A549 (cell line): ENCODE data around the gene TAAR5. TPM values are rescaled to one million over a fixed set of nuclear protein-coding genes. Genes with fewer than 3 reads are reported as not detected.

Experiments
- ATAC-seq, 2 experiments: fragments of 200-7000 bp in 1 of 2; fragments of >200 bp in 1 of 2; cut with Nextera tagmentation in 1 of 2; cut with Tn5 transposase in 1 of 2; 3 replicates each; pipeline versions ENCODE4 v1.8.0 to v1.9.1; 2018 to 2020; ENCODE audit warnings: mild to moderate bottlenecking in 1 of 2, moderate library complexity in 1 of 2
- CTCF ChIA-PET: fragments of 300-600 bp; sonication (Branson Sonifier 250); formaldehyde crosslinking; extraction: SDS; loops from one replicate; lab custom pipeline; 2021; ENCODE audit warnings: antibody characterized with exemption, inconsistent platforms; lab: Yijun Ruan, JAX
- POLR2A ChIA-PET: fragments of 350-600 bp; formaldehyde crosslinking; extraction: SDS; loops from one replicate; lab custom pipeline; 2021; ENCODE audit warnings: antibody characterized with exemption, inconsistent platforms; lab: Yijun Ruan, JAX
- DNase-seq, 2 experiments: peaks; one replicate each; pipeline versions ENCODE4 v3.0.0 to v3.0.0-alpha.2; 2011 to 2016; ENCODE audit warnings: low read depth in 1 of 2, low spot score in 1 of 2
- FAIRE-seq: peaks from 2 replicates; lab custom pipeline; 2011; peaks lifted over from hg19 to GRCh38; lab: Jason Lieb, UNC
- H3K27ac ChIP-seq, 2 experiments: fragments of >200 bp; sonication (Bioruptor Twin); formaldehyde crosslinking; 3 replicates each; pipeline ENCODE4 v1.5.1; 2016 to 2017
- H3K4me1 ChIP-seq: fragments of >200 bp; sonication (Bioruptor Twin); formaldehyde crosslinking; 3 replicates; pipeline ENCODE4 v1.6.1; 2016
- H3K4me2 ChIP-seq: fragments of >200 bp; sonication (Bioruptor Twin); formaldehyde crosslinking; 3 replicates; pipeline ENCODE4 v1.6.1; 2016
- H3K4me3 ChIP-seq: fragments of >200 bp; sonication (Bioruptor Twin); formaldehyde crosslinking; 3 replicates; pipeline ENCODE4 v1.5.1; 2016
- H3K9me3 ChIP-seq: fragments of >200 bp; sonication (Bioruptor Twin); formaldehyde crosslinking; 3 replicates; pipeline ENCODE4 v1.6.1; 2016
- CBX2 ChIP-seq: fragments of 200-600 bp; sonication (generic); IDR thresholded peaks from 2 replicates; pipeline ENCODE4 v1.6.1; 2016; ENCODE audit warnings: low read depth, mild to moderate bottlenecking, borderline replicate concordance
- CEBPB ChIP-seq, 2 experiments: fragments of >200 bp in 1 of 2; sonication (Bioruptor Twin) in 1 of 2; formaldehyde crosslinking in 1 of 2; IDR thresholded peaks; 2 replicates each; pipeline ENCODE4 v1.6.1; 2012 to 2016
- CHD2 ChIP-seq: fragments of 150-350 bp; IDR thresholded peaks from 2 replicates; pipeline ENCODE4 v1.6.1; 2014; ENCODE audit warnings: low read length; ENCODE audit not compliant: partially characterized antibody
- EHF ChIP-seq: fragments of 250-450 bp; sonication (Bioruptor Pico); IDR thresholded peaks from 2 replicates; pipeline ENCODE4 v1.5.0; 2020; ENCODE audit warnings: mild to moderate bottlenecking
- FOXS1 ChIP-seq: fragments of 250-450 bp; sonication (Bioruptor Pico); IDR thresholded peaks from 2 replicates; pipeline ENCODE4 v1.5.0; 2020; ENCODE audit warnings: mild to moderate bottlenecking, moderate library complexity
- HDAC2 ChIP-seq: fragments of 200-600 bp; sonication (generic); IDR thresholded peaks from 2 replicates; pipeline ENCODE4 v1.6.1; 2016
- HOXA7 ChIP-seq: fragments of 250-450 bp; sonication (Bioruptor Pico); IDR thresholded peaks from 2 replicates; pipeline ENCODE4 v1.5.0; 2020; ENCODE audit warnings: mild to moderate bottlenecking, moderate library complexity
- HOXB5 ChIP-seq: fragments of 250-450 bp; sonication (Bioruptor Pico); IDR thresholded peaks from 2 replicates; pipeline ENCODE4 v1.5.0; 2020; ENCODE audit warnings: mild to moderate bottlenecking, moderate library complexity
- KDM1A ChIP-seq: fragments of 200-600 bp; sonication (generic); IDR thresholded peaks from 2 replicates; pipeline ENCODE4 v1.6.1; 2016; ENCODE audit warnings: low read depth, mild to moderate bottlenecking
- MAFK ChIP-seq: fragments of 450-650 bp; IDR thresholded peaks from 2 replicates; pipeline ENCODE4 v1.6.1; 2014; ENCODE audit not compliant: partially characterized antibody
- MYC ChIP-seq: IDR thresholded peaks from 2 replicates; pipeline ENCODE4 v1.6.1; 2012; ENCODE audit warnings: mild to moderate bottlenecking, inconsistent platforms, low read length, improper control_type of control experiment, borderline replicate concordance
- NFE2L2 ChIP-seq: fragments of 150-350 bp; conservative IDR thresholded peaks from 2 replicates; pipeline ENCODE4 v1.6.1; 2014; ENCODE audit warnings: low read length
- NPAS2 ChIP-seq: fragments of 250-450 bp; sonication (Bioruptor Pico); IDR thresholded peaks from 2 replicates; pipeline ENCODE4 v1.8.0; 2022; ENCODE audit warnings: mild to moderate bottlenecking, moderate library complexity, borderline replicate concordance
- RARB ChIP-seq: fragments of 250-450 bp; sonication (Bioruptor Pico); IDR thresholded peaks from 2 replicates; pipeline ENCODE4 v1.8.0; 2021; ENCODE audit warnings: mild to moderate bottlenecking, moderate library complexity
- RCOR1 ChIP-seq: fragments of 150-350 bp; IDR thresholded peaks from 2 replicates; pipeline ENCODE4 v1.6.1; 2014; ENCODE audit warnings: antibody characterized with exemption, low read length, low read depth
- RNF2 ChIP-seq: fragments of 200-600 bp; sonication (generic); IDR thresholded peaks from 2 replicates; pipeline ENCODE4 v1.6.1; 2016; ENCODE audit warnings: low read depth, mild to moderate bottlenecking, antibody characterized with exemption, moderate library complexity, borderline replicate concordance
- SMC3 ChIP-seq: fragments of >200 bp; sonication (Bioruptor Twin); formaldehyde crosslinking; IDR thresholded peaks from 3 replicates; pipeline ENCODE4 v1.6.1; 2018; ENCODE audit warnings: inconsistent platforms
- SREBF2 ChIP-seq: fragments of 450-650 bp; IDR thresholded peaks from 2 replicates; pipeline ENCODE4 v1.6.1; 2014; ENCODE audit warnings: mild to moderate bottlenecking, moderate library complexity
- ZC3H11A ChIP-seq: fragments of 450-650 bp; IDR thresholded peaks from 2 replicates; pipeline ENCODE4 v1.6.1; 2014; ENCODE audit warnings: antibody characterized with exemption, mild to moderate bottlenecking
- ZNF302 ChIP-seq: fragments of 250-450 bp; sonication (Bioruptor Pico); IDR thresholded peaks from 2 replicates; pipeline ENCODE4 v1.9.0; 2021; ENCODE audit warnings: inconsistent platforms, mild to moderate bottlenecking, moderate library complexity
- ZSCAN20 ChIP-seq: fragments of 250-450 bp; sonication (Bioruptor Pico); IDR thresholded peaks from 2 replicates; pipeline ENCODE4 v1.8.0; 2022; ENCODE audit warnings: mild to moderate bottlenecking, moderate library complexity
- whole genome bisulfite sequencing: methylation state at CpG from one replicate; pipeline ENCODE4 v1.1.6; 2017; ENCODE audit errors: missing lambda C conversion rate; 5-methylcytosine and 5-hydroxymethylcytosine counted together
- polyA plus RNA-seq, 4 experiments: library from polyadenylated mRNA; depleted of rRNA in 3 of 4; stranded (reverse); fragments of >200 nt; fragmentation: RNase III in 1 of 4; extraction: RNeasy Plus Mini Kit Qiagen cat#74134 plus additional on column Dnase treatment in 1 of 4; gene quantifications; 2 replicates in 3 of 4; 3 replicates in 1 of 4; pipeline ENCODE4 v1.2.3, GENCODE V29; 2011 to 2017
- TF ChIP-seq, protein P1 (sequence below): fragments of 250-450 bp; sonication (Bioruptor Pico); IDR thresholded peaks from 2 replicates; pipeline ENCODE4 v1.5.0; 2020; ENCODE audit warnings: low read depth, mild to moderate bottlenecking, moderate library complexity
- TF ChIP-seq, protein P2 (sequence below): fragments of >200 bp; sonication (Bioruptor Twin); formaldehyde crosslinking; IDR thresholded peaks from 3 replicates; pipeline ENCODE4 v1.6.1; 2016
- TF ChIP-seq, protein P3 (sequence below): IDR thresholded peaks from 2 replicates; pipeline ENCODE4 v1.6.1; 2012
- TF ChIP-seq, protein P4 (sequence below): IDR thresholded peaks from 2 replicates; pipeline ENCODE4 v1.6.1; 2012
- TF ChIP-seq, protein P5 (sequence below): fragments of 200-600 bp; sonication (generic); IDR thresholded peaks from 2 replicates; pipeline ENCODE4 v1.6.1; 2016; ENCODE audit warnings: antibody characterized with exemption, mild to moderate bottlenecking, moderate library complexity
- TF ChIP-seq, protein P6 (sequence below): IDR thresholded peaks from 2 replicates; pipeline ENCODE4 v1.6.1; 2012; ENCODE audit warnings: low read depth, borderline replicate concordance

The TAAR5 gene
- polyA plus RNA-seq, 2 of the 4 experiments (the other 2 are of a cell fraction), result not detected

GRCh38 chr6:132570221-132570777 is 19.2 kb downstream of the TAAR5 start, which contains the start of gene TAAR6:
TSS of gene TAAR6 (plus strand) at chr6:132570322. CDS start at chr6:132570322, 0 bp downstream.
- DNase-seq, result no peak
- Histone ChIP-seq H3K4me2 (no peak within 1 kb of the TSS), H3K4me3 (no peak within 1 kb of the TSS), H3K4me1 (no peaks in the 10 kb centered on the region), H3K9me3 (no peaks in the 10 kb centered on the region), H3K27ac (no peak within 1 kb of the TSS)
- TF ChIP-seq ZNF302 (CRISPR knock-in tag) (no peak), NFE2L2 (no peak), CHD2 (no peak), MYC (no peak), FOXS1 (CRISPR knock-in tag) (no peak), CEBPB (IDR thresholded peaks at IDR 0.05) (no peak), KDM1A (no peak), CBX2 (no peak), RARB (CRISPR knock-in tag) (no peak), RCOR1 (no peak), HOXA7 (CRISPR knock-in tag) (no peak), NPAS2 (no peak), MAFK (no peak), SMC3 (no peak)
- TF ChIP-seq, protein P1, sequence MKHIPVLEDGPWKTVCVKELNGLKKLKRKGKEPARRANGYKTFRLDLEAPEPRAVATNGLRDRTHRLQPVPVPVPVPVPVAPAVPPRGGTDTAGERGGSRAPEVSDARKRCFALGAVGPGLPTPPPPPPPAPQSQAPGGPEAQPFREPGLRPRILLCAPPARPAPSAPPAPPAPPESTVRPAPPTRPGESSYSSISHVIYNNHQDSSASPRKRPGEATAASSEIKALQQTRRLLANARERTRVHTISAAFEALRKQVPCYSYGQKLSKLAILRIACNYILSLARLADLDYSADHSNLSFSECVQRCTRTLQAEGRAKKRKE (CRISPR knock-in tag), result no peak
- POLR2A ChIA-PET, result no interaction called here
- CTCF ChIA-PET, result no interaction called here
- no peak for FAIRE-seq
- 46% methylated on average over 15 of the region's 15 CpGs for WGBS
- ATAC-seq, result no peak

DNA sequence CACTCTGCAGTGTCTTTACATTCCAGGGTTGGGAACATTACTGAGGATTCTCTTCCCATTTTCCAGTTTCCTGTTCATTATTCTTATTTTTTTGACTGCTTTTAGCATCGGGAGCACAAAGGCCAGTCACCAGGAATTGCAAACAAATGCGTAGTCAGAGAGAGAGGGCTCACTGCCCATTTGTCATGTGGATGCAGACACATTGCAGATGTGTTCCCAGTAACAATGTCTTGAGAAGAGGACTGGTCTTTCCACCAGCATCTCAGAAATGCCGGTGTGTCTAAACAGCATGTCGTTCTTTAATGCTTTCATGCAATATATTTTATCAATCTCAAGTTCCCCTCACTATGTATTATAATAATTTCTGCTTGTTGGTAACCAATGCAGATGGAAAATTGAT is 20.4 kb downstream of the TAAR5 start:
- 33% methylated on average over 4 of the region's 4 CpGs for whole genome bisulfite sequencing
- CTCF ChIA-PET, result no interaction called here
- DNase-seq (no peak), FAIRE-seq (no peak), ATAC-seq (no peak)
- no peak overlapping the region for H3K4me2 ChIP-seq
- H3K4me3 ChIP-seq, result no peak overlapping the region
- POLR2A ChIA-PET, result no interaction called here
- H3K27ac ChIP-seq, result no peak overlapping the region
- no peaks in the 10 kb centered on the region for H3K9me3 ChIP-seq
- H3K4me1 ChIP-seq, result no peaks in the 10 kb centered on the region
- TF ChIP-seq HDAC2, result no peak
- TF ChIP-seq, protein P2, sequence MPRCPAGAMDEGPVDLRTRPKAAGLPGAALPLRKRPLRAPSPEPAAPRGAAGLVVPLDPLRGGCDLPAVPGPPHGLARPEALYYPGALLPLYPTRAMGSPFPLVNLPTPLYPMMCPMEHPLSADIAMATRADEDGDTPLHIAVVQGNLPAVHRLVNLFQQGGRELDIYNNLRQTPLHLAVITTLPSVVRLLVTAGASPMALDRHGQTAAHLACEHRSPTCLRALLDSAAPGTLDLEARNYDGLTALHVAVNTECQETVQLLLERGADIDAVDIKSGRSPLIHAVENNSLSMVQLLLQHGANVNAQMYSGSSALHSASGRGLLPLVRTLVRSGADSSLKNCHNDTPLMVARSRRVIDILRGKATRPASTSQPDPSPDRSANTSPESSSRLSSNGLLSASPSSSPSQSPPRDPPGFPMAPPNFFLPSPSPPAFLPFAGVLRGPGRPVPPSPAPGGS, result no peak
- TF ChIP-seq, protein P3, sequence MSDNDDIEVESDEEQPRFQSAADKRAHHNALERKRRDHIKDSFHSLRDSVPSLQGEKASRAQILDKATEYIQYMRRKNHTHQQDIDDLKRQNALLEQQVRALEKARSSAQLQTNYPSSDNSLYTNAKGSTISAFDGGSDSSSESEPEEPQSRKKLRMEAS, result no peak
- no peak for TF ChIP-seq ZC3H11A
- no peak for TF ChIP-seq CBX2
- TF ChIP-seq HOXA7 (CRISPR knock-in tag), result no peak
- TF ChIP-seq, protein P4, sequence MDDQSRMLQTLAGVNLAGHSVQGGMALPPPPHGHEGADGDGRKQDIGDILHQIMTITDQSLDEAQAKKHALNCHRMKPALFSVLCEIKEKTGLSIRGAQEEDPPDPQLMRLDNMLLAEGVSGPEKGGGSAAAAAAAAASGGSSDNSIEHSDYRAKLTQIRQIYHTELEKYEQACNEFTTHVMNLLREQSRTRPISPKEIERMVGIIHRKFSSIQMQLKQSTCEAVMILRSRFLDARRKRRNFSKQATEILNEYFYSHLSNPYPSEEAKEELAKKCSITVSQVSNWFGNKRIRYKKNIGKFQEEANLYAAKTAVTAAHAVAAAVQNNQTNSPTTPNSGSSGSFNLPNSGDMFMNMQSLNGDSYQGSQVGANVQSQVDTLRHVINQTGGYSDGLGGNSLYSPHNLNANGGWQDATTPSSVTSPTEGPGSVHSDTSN, result no peak
- TF ChIP-seq NFE2L2, result no peak
- TF ChIP-seq EHF (CRISPR knock-in tag), result no peak
- TF ChIP-seq RCOR1, result no peak
- TF ChIP-seq ZSCAN20 (CRISPR knock-in tag), result no peak
- TF ChIP-seq, all 56 proteins: peak for 0

GRCh38 chr6:132568611-132569010 is 20.9 kb downstream of the TAAR5 start:
- CTCF ChIA-PET, result no interaction called here
- Histone ChIP-seq H3K27ac (no peak overlapping the region), H3K4me1 (no peaks in the 10 kb centered on the region), H3K4me3 (no peak overlapping the region)
- no peak for DNase-seq
- WGBS, result 25% methylated on average over 6 of the region's 6 CpGs
- TF ChIP-seq RNF2, result no peak
- no peak for TF ChIP-seq HOXB5
- TF ChIP-seq, protein P5, sequence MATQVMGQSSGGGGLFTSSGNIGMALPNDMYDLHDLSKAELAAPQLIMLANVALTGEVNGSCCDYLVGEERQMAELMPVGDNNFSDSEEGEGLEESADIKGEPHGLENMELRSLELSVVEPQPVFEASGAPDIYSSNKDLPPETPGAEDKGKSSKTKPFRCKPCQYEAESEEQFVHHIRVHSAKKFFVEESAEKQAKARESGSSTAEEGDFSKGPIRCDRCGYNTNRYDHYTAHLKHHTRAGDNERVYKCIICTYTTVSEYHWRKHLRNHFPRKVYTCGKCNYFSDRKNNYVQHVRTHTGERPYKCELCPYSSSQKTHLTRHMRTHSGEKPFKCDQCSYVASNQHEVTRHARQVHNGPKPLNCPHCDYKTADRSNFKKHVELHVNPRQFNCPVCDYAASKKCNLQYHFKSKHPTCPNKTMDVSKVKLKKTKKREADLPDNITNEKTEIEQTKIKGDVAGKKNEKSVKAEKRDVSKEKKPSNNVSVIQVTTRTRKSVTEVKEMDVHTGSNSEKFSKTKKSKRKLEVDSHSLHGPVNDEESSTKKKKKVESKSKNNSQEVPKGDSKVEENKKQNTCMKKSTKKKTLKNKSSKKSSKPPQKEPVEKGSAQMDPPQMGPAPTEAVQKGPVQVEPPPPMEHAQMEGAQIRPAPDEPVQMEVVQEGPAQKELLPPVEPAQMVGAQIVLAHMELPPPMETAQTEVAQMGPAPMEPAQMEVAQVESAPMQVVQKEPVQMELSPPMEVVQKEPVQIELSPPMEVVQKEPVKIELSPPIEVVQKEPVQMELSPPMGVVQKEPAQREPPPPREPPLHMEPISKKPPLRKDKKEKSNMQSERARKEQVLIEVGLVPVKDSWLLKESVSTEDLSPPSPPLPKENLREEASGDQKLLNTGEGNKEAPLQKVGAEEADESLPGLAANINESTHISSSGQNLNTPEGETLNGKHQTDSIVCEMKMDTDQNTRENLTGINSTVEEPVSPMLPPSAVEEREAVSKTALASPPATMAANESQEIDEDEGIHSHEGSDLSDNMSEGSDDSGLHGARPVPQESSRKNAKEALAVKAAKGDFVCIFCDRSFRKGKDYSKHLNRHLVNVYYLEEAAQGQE, result no peak
- TF ChIP-seq SREBF2, result no peak
- TF ChIP-seq, protein P1 (CRISPR knock-in tag), result no peak
- TF ChIP-seq, protein P6, sequence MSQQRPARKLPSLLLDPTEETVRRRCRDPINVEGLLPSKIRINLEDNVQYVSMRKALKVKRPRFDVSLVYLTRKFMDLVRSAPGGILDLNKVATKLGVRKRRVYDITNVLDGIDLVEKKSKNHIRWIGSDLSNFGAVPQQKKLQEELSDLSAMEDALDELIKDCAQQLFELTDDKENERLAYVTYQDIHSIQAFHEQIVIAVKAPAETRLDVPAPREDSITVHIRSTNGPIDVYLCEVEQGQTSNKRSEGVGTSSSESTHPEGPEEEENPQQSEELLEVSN, result no peak
- TF ChIP-seq, all 56 proteins: peak for 0
- POLR2A ChIA-PET, result no interaction called here
- Histone ChIP-seq H3K9me3 (no peaks in the 10 kb centered on the region), H3K4me2 (no peak overlapping the region)
- ATAC-seq, result no peak
- no peak for FAIRE-seq
